Aorta (tissue), 5 donors: ENCODE measurements around the gene PTPN21. TPM values are rescaled to one million over a fixed set of nuclear protein-coding genes. Genes with fewer than 3 reads are reported as not detected.
"Not testable (repeated sequence)": the region's sequence is repeated elsewhere in the genome, so short reads cannot be mapped to it uniquely, and the experiment has no call there.

Experiments
- ATAC-seq: fragments of 200-7000 bp; cut with Tn5 transposase; one replicate; pipeline ENCODE4 v1.9.1; 2022; ENCODE audit warnings: moderate library complexity; ENCODE audit not compliant: low FRiP score
- DNase-seq, 2 donors: peaks; one replicate each; pipeline ENCODE4 v3.0.0-alpha.2; 2020
- H3K27ac ChIP-seq, 2 donors: one replicate each; pipeline ENCODE4 v1.5.1; 2013; ENCODE audit warnings: low read length in 2 of 2, mild to moderate bottlenecking in 2 of 2, moderate library complexity in 2 of 2, control low read depth in 1 of 2, inconsistent platforms in 1 of 2, low read depth in 1 of 2
- H3K27me3 ChIP-seq, 2 donors: one replicate each; pipeline ENCODE4 v1.6.1; 2013; ENCODE audit warnings: control low read depth in 1 of 2, low read length in 1 of 2, mild to moderate bottlenecking in 1 of 2, moderate library complexity in 1 of 2; ENCODE audit not compliant: insufficient read depth in 2 of 2, control insufficient read depth in 1 of 2
- H3K36me3 ChIP-seq, 2 donors: one replicate each; pipeline ENCODE4 v1.6.1; 2013; ENCODE audit warnings: control low read depth in 1 of 2, low read length in 1 of 2, mild to moderate bottlenecking in 1 of 2; ENCODE audit not compliant: insufficient read depth in 2 of 2, control insufficient read depth in 1 of 2
- H3K4me1 ChIP-seq, 2 donors: one replicate each; pipeline ENCODE4 v1.6.1; 2013; ENCODE audit warnings: low read length in 2 of 2, control low read depth in 1 of 2, mild to moderate bottlenecking in 1 of 2, moderate library complexity in 1 of 2; ENCODE audit not compliant: insufficient read depth in 2 of 2, control insufficient read depth in 1 of 2
- H3K4me3 ChIP-seq, 2 donors: one replicate each; pipeline ENCODE4 v1.5.1; 2013; ENCODE audit warnings: low read length in 2 of 2, control low read depth in 1 of 2, mild to moderate bottlenecking in 1 of 2
- H3K9me3 ChIP-seq: one replicate; pipeline ENCODE4 v1.6.1; 2013; ENCODE audit warnings: mild to moderate bottlenecking, low read length; ENCODE audit not compliant: control insufficient read depth
- WGBS, 2 donors: extraction: QIAGEN DNeasy Blood & Tissue Kit; methylation state at CpG; one replicate each; pipeline ENCODE4 v1.1.7; 2013; 5-methylcytosine and 5-hydroxymethylcytosine counted together
- intact Hi-C, 2 donors: fragments of 100-400 bp; cut with DNase I; formaldehyde crosslinking; loops; one replicate each; pipeline versions ENCODE4 v1.14.2 to v1.15.0; 2022
- polyA plus RNA-seq, 2 donors: library from polyadenylated mRNA; stranded (reverse); fragments of 200-250 nt; gene quantifications; one replicate each; pipeline ENCODE4 v1.2.3, GENCODE V29; 2013
- total RNA-seq, 2 donors: library from RNA; stranded (reverse); fragmentation: NEBNext Ultra II Directional; extraction: Animal tissue kit (Norgen Biotek cat#: 25700); gene quantifications; one replicate each; pipeline ENCODE4 v1.2.1, GENCODE V29; 2021
- donor health status: healthy with polysubstance abuse.
- donor health status: Bipolar disorder and iron deficiency.
- donor health status: DM: no; HTN: no; CAD: no.
- donor health status: DM: no; HTN: no; CAD: no.
- donor health status: DM: yes; HTN: yes; CAD: no.

PTPN21 gene
- total and polyA plus RNA-seq, 4 donors: 15.6 to 53.7 (median 36.1) TPM

DNA sequence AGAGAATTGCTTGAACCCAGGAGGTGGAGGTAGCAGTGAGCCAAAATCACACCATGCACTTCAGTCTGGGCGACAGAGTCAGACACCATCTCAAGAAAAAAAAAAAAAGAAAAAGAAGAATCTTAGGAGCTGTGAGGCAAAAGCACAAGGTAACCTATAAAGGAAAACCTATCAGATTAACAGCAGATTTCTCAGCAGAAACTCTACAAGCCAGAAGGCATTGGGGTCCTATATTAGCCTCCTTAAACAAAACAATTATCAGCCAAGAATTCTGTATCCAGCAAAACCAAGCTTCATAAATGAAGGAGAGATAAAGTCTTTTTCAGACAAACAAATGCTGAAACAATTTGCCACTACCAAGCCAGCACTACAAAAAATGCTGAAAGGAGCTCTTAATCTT is 24.9 kb downstream of the PTPN21 start:
- intact Hi-C loops, H3K27ac ChIP-seq, H3K36me3 ChIP-seq, ATAC-seq, H3K27me3 ChIP-seq, DNase-seq, H3K4me1 ChIP-seq, H3K9me3 ChIP-seq, H3K4me3 ChIP-seq: not testable (repeated sequence)
- 100% methylated on average over 1 of the region's 1 CpG for WGBS, 2 donors

GRCh38 chr14:88522393-88522792 is 32.4 kb downstream of the PTPN21 start:
- H3K4me1 ChIP-seq: peaks cover 0 to 4% of the 10 kb centered on the region in 2 donors
- ATAC-seq (no peak), DNase-seq (no peak)
- intact Hi-C loops: no loop called here
- no peaks in the 10 kb centered on the region for H3K36me3 ChIP-seq
- no peak overlapping the region for H3K4me3 ChIP-seq
- H3K27me3 ChIP-seq: no peaks in the 10 kb centered on the region
- H3K27ac ChIP-seq: peak overlapping the region in 1 of 2 donors; percentile 22
- no peaks in the 10 kb centered on the region for H3K9me3 ChIP-seq
- 0 to 6% methylated on average over 3 of the region's 3 CpGs for WGBS, 2 donors

DNA sequence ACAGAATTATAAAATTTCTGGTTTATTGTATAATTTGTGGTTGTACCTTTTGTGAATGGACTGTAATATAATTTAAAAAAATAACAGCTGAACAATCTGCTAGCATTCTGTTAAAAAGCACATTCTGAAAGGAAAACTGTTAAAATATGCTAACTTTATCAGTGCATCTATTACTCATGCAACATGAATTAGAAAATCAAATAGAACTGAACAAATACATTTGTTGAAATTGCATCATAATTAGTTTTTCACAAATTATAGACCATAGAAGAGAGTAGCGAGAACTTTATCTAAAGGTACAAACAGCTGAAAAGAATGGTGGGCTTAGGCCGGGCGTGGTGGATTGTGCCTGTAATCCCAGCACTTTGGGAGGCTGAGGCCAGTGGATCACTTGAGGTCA is 33.0 kb downstream of the PTPN21 start:
- no peaks in the 10 kb centered on the region for H3K27me3 ChIP-seq
- ATAC-seq (no peak), DNase-seq (no peak)
- peaks cover 0 to 4% of the 10 kb centered on the region in 2 donors for H3K4me1 ChIP-seq
- intact Hi-C loops: no loop called here
- no peaks in the 10 kb centered on the region for H3K36me3 ChIP-seq
- no peak overlapping the region for H3K27ac ChIP-seq
- 52 to 65% methylated on average over 3 of the region's 3 CpGs for WGBS, 2 donors
- H3K9me3 ChIP-seq: no peaks in the 10 kb centered on the region
- no peak overlapping the region for H3K4me3 ChIP-seq

DNA sequence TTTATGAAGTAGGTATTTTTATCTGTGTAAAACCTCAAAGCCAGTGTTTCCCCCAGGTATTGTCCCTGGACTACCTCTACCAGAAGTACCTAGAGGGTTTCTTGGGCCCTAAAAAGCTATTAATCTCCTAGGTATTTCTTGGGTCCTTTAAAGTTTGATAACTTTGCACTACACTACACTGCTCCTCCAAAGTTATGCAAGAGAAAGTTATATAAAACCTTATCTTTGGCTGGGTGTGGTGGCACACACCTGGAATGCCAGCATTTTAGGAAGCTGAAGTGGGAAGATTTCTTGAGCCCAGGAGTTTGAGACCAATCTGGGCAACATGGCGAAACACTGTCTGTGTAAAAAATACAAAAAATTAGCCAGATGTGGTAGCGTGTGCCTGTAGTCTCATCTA is 34.9 kb downstream of the PTPN21 start:
- intact Hi-C loops: no loop called here
- no peak overlapping the region for H3K27ac ChIP-seq
- no peak for ATAC-seq
- no peak overlapping the region for H3K4me3 ChIP-seq
- H3K9me3 ChIP-seq: no peaks in the 10 kb centered on the region
- H3K4me1 ChIP-seq: peaks cover 0 to 4% of the 10 kb centered on the region in 2 donors
- no peak for DNase-seq
- WGBS, 2 donors: 91 to 93% methylated on average over 2 of the region's 2 CpGs
- H3K27me3 ChIP-seq: no peaks in the 10 kb centered on the region
- no peaks in the 10 kb centered on the region for H3K36me3 ChIP-seq

GRCh38 chr14:88518592-88519512 is 36.0 kb downstream of the PTPN21 start:
- Histone ChIP-seq H3K4me1 (peaks cover 0 to 4% of the 10 kb centered on the region in 2 donors), H3K4me3 (no peak overlapping the region), H3K27me3 (no peaks in the 10 kb centered on the region), H3K36me3 (no peaks in the 10 kb centered on the region), H3K27ac (no peak overlapping the region), H3K9me3 (no peaks in the 10 kb centered on the region)
- ATAC-seq (no peak), DNase-seq (no peak)
- intact Hi-C loops: no loop called here
- WGBS, 2 donors: 75 to 77% methylated on average over 5 of the region's 5 CpGs

DNA sequence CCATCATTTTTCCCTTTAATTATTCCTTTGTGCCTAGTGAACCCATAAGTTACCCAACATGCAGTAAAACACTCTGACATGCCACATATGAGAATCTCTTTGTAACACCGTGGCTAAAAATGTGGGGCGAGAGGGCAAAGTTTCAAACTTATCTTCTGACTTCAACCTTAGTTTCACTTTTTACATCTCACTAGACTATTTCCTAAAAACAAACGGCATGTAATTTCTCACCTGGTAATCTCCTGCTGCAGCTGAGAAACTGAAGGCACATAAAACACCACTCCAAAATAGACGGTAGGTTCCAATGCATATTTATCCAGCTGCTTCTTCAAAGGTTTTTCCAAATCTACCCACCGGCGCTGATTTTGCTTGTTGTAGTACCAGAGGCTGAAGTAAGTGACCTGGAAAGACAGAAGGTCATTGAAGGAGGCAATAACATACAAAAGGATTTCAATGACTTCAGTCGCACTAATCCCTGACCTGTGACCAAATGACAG is 37.9 kb downstream of the PTPN21 start:
- intact Hi-C loops: no loop called here
- H3K27ac ChIP-seq: no peak overlapping the region
- no peaks in the 10 kb centered on the region for H3K36me3 ChIP-seq
- 50 to 59% methylated on average over 7 of the region's 7 CpGs for WGBS, 2 donors
- DNase-seq: no peak
- no peak overlapping the region for H3K4me3 ChIP-seq
- no peak for ATAC-seq
- no peaks in the 10 kb centered on the region for H3K27me3 ChIP-seq
- no peaks in the 10 kb centered on the region for H3K9me3 ChIP-seq
- peaks cover 0 to 4% of the 10 kb centered on the region in 2 donors for H3K4me1 ChIP-seq

DNA sequence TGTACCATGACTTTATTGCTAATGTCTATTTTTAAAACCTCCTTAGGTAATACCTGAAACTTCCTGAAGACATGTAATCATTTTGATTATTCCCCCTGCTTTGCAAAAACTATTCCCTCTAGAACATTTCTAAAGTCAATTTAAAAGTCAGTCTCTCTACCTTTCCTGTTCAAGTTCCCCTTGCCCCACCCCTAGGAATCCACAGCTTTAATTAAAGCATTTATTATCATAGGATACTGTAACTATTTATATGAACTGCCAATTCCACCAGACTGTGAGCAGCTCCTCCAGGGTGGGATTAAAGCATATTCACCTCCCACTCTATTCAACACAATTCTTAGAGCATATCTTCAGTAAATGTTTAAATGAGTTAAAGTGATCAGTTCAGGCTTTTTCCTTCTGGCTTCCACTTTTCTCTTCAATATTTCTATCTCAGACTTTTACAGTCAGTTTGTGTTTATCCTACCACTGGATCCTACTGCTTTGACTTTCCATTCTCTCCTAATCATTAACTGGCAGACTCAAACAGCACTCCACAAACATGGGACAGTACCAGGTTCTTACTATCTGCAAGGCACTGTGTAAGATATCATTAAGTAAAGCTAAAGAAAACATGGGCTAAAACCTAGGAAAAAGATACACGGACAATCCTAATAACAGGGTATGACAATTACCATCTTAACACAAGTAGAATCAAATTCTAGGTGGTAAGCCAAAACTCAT is 39.1 kb downstream of the PTPN21 start:
- Histone ChIP-seq H3K4me1 (peaks cover 0 to 4% of the 10 kb centered on the region in 2 donors), H3K9me3 (no peaks in the 10 kb centered on the region), H3K4me3 (no peak overlapping the region), H3K36me3 (no peaks in the 10 kb centered on the region), H3K27me3 (no peaks in the 10 kb centered on the region), H3K27ac (no peak overlapping the region)
- 67 to 80% methylated on average over 1 of the region's 1 CpG for WGBS, 2 donors
- intact Hi-C loops: no loop called here
- DNase-seq: no peak
- no peak for ATAC-seq

DNA sequence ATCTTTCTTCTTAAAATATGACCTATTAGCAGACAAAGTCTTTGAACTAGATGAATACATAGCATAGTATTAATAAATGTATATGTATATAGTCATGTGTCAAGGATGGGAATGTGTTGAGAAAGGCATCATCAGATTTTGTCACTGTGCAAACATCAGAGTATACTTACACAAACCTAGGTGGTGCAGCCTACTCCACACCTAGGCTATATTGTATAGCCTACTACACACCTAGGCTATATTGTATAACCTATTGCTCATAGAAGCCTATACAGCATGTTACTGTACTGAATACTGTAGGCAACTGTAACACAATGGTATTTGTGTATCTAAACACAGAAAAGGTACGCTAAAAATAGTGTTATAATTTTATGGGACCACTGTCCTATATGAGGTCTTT is 47.6 kb downstream of the PTPN21 start:
- no peaks in the 10 kb centered on the region for H3K9me3 ChIP-seq
- H3K27me3 ChIP-seq: no peaks in the 10 kb centered on the region
- ATAC-seq (no peak), DNase-seq (no peak)
- intact Hi-C loops: no loop called here
- WGBS, 2 donors: 89 to 99% methylated on average over 1 of the region's 1 CpG
- H3K4me1 ChIP-seq: no peaks in the 10 kb centered on the region
- no peak overlapping the region for H3K4me3 ChIP-seq
- peaks cover 3 to 7% of the 10 kb centered on the region in 2 donors for H3K36me3 ChIP-seq
- no peak overlapping the region for H3K27ac ChIP-seq
